Upper lobe of right lung (tissue), 1 donor: ENCODE results near the gene MPRIP. TPM values are rescaled to one million over a fixed set of nuclear protein-coding genes. Genes with fewer than 3 reads are reported as not detected.

Source experiments
- ATAC-seq: fragments of 200-7000 bp; cut with Tn5 transposase; one replicate; pipeline ENCODE4 v1.9.1; 2020; ENCODE audit warnings: mild to moderate bottlenecking, moderate library complexity
- DNase-seq: peaks from one replicate; pipeline ENCODE4 v3.0.0-alpha.2; 2020
- H3K27ac ChIP-seq: fragments of 200-600 bp; one replicate; pipeline ENCODE4 v1.8.0; 2022
- H3K27me3 ChIP-seq: fragments of 200-600 bp; one replicate; pipeline ENCODE4 v1.8.0; 2022; ENCODE audit warnings: mild to moderate bottlenecking
- H3K36me3 ChIP-seq: fragments of 200-600 bp; one replicate; pipeline ENCODE4 v1.8.0; 2022
- H3K4me1 ChIP-seq: fragments of 200-600 bp; one replicate; pipeline ENCODE4 v1.8.0; 2022
- H3K4me3 ChIP-seq: fragments of 200-600 bp; one replicate; pipeline ENCODE4 v1.8.0; 2022; ENCODE audit warnings: mild to moderate bottlenecking
- H3K9me3 ChIP-seq: fragments of 200-600 bp; one replicate; pipeline ENCODE4 v1.8.0; 2022
- CTCF ChIP-seq: fragments of 200-600 bp; IDR thresholded peaks from one replicate; pipeline ENCODE4 v1.8.0; 2022; ENCODE audit warnings: antibody characterized with exemption
- intact Hi-C: fragments of 100-400 bp; cut with DNase I; formaldehyde crosslinking; loops from one replicate; pipeline ENCODE4 v1.11.0; 2022
- total RNA-seq: library from RNA; stranded (reverse); fragmentation: NEBNext Ultra II Directional; extraction: Animal tissue kit (Norgen Biotek cat#: 25700); gene quantifications from one replicate; pipeline ENCODE4 v1.2.1, GENCODE V29; 2021
- donor health status: DM: no; HTN: yes; CAD: no; lungs with severe emphysema.

The MPRIP gene
- total RNA-seq, 1 donor from 2014 or later: 333 TPM

- intact Hi-C loops: loop anchor here (10.0 kb wide), 1 partner anchor 105 kb away; no protein-coding TSS in a partner anchor
- no peak overlapping the region for H3K4me3 ChIP-seq
- DNase-seq (peak; percentile 83), ATAC-seq (peak; percentile 80)
- TF ChIP-seq CTCF: no peak
- peaks cover 63% of the 10 kb centered on the region for H3K4me1 ChIP-seq
- peak overlapping the region; percentile 72 for H3K27ac ChIP-seq
- no peaks in the 10 kb centered on the region for H3K9me3 ChIP-seq
- no peaks in the 10 kb centered on the region for H3K27me3 ChIP-seq
- no peaks in the 10 kb centered on the region for H3K36me3 ChIP-seq
These were observed 67.7 kb downstream of the MPRIP start for GRCh38 chr17:17109907-17110306.

GRCh38 chr17:17110520-17110919, 68.3 kb downstream of the MPRIP start:
- peak overlapping the region; percentile 72 for H3K27ac ChIP-seq
- DNase-seq (no peak), ATAC-seq (no peak)
- TF ChIP-seq CTCF: no peak
- no peaks in the 10 kb centered on the region for H3K36me3 ChIP-seq
- H3K9me3 ChIP-seq: no peaks in the 10 kb centered on the region
- no peaks in the 10 kb centered on the region for H3K27me3 ChIP-seq
- intact Hi-C loops: loop anchor here (10.0 kb wide), 1 partner anchor 106 kb away; no protein-coding TSS in a partner anchor
- H3K4me1 ChIP-seq: peaks cover 69% of the 10 kb centered on the region
- H3K4me3 ChIP-seq: no peak overlapping the region

GRCh38 chr17:17111401-17112393, 69.4 kb downstream of the MPRIP start:
- ATAC-seq (no peak), DNase-seq (no peak)
- Histone ChIP-seq H3K27me3 (no peaks in the 10 kb centered on the region), H3K27ac (peak overlapping the region; percentile 72), H3K4me1 (peaks cover 68% of the 10 kb centered on the region), H3K36me3 (no peaks in the 10 kb centered on the region), H3K4me3 (no peak overlapping the region), H3K9me3 (no peaks in the 10 kb centered on the region)
- intact Hi-C loops: loop anchor here (10.0 kb wide), 1 partner anchor 107 kb away; no protein-coding TSS in a partner anchor
- TF ChIP-seq CTCF: no peak

- no peak overlapping the region for H3K4me3 ChIP-seq
- ATAC-seq (no peak), DNase-seq (no peak)
- H3K9me3 ChIP-seq: no peaks in the 10 kb centered on the region
- peaks cover 60% of the 10 kb centered on the region for H3K4me1 ChIP-seq
- H3K27me3 ChIP-seq: no peaks in the 10 kb centered on the region
- peak overlapping the region; percentile 5 for H3K27ac ChIP-seq
- no peaks in the 10 kb centered on the region for H3K36me3 ChIP-seq
- no peak for TF ChIP-seq CTCF
- intact Hi-C loops: loop anchor here (10.0 kb wide), 1 partner anchor 108 kb away; no protein-coding TSS in a partner anchor
These were observed 70.5 kb downstream of the MPRIP start for GRCh38 chr17:17112628-17113200.

GRCh38 chr17:17114592-17115225, 72.5 kb downstream of the MPRIP start:
- ATAC-seq (no peak), DNase-seq (no peak)
- no peaks in the 10 kb centered on the region for H3K27me3 ChIP-seq

More at GRCh38 chr17:17114592-17115225, 72.5 kb downstream of the MPRIP start:
- H3K9me3 ChIP-seq: no peaks in the 10 kb centered on the region
- TF ChIP-seq CTCF: no peak
- intact Hi-C loops: loop anchor here (10.0 kb wide), 1 partner anchor 110 kb away; no protein-coding TSS in a partner anchor
- H3K27ac ChIP-seq: no peak overlapping the region
- peaks cover 60% of the 10 kb centered on the region for H3K4me1 ChIP-seq
- no peaks in the 10 kb centered on the region for H3K36me3 ChIP-seq
- H3K4me3 ChIP-seq: no peak overlapping the region
